Heart left ventricle (tissue), 13 donors: Measurements from ENCODE around the gene KCNAB1.
"Not testable (repeated sequence)": the region's sequence is repeated elsewhere in the genome, so short reads cannot be mapped to it uniquely, and the experiment has no call there.

ENCODE experiments used
- POLR2A ChIP-seq, 2 donors: fragments of 450-650 bp; IDR thresholded peaks; one replicate each; pipeline ENCODE4 v1.6.1; 2017; ENCODE audit warnings: antibody characterized with exemption in 2 of 2, mild to moderate bottlenecking in 2 of 2, moderate library complexity in 2 of 2
- TF ChIP-seq, protein P1 (sequence below), 12 donors: fragments of 200-600 bp; sonication (generic) in 4 of 12; IDR thresholded peaks; one replicate each; pipeline versions ENCODE4 v1.5.0 to v1.8.0; 2018 to 2022; ENCODE audit warnings: antibody characterized with exemption in 12 of 12, mild to moderate bottlenecking in 5 of 12
- donor health status: ischemic (EF 13 %, LVEDD 7.1; RV severe dilation, severe dysfunction).
- donor health status: DM: no; HTN: yes; CAD: no.
- donor health status: DM: no; HTN: no; CAD: no.
- donor health status: ischemic (EF 25% LVEDD 6.9; RV normal size, moderate dysfunction).
- donor health status: ischemic (EF 25% LVEDD 5.7; RV mildly dilated, moderate dysfunction).
- donor health status: ischemic (EF 35%, LVEDD 5.7; RV mildly dilated, moderate dysfunction).
- donor health status: nonischemic (EF 11% LVEDD 7.7; RV severe dilation, severe dysfunction).
- donor health status: DM: yes; HTN: yes; CAD: no.
- donor health status: PGD.
- donor health status: ischemic (EF 29% LVEDD 5.4; RV normal size, mild dysfunction).
- donor health status: nonischemic (EF 23%, LVEDD 6.1; RV moderate dilation, normal function).

DNA sequence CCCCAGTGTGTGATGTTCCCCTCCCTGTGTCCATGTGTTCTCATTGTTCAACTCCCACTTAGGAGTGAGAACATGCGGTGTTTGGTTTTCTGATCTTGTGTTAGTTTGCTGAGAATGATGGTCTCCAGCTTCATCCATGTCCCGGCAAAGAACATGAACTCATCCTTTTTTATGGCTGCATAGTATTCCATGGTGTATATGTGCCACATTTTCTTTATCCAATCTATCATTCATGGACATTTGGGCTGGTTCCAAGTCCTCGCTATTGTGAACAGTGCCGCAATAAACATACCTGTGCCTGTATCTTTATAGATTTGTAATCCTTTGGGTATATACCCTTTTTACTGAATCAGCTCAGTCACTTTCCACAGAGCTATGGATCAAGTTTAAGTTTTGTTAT is 24.7 kb upstream of the KCNAB1 start:
- TF ChIP-seq, protein P1, sequence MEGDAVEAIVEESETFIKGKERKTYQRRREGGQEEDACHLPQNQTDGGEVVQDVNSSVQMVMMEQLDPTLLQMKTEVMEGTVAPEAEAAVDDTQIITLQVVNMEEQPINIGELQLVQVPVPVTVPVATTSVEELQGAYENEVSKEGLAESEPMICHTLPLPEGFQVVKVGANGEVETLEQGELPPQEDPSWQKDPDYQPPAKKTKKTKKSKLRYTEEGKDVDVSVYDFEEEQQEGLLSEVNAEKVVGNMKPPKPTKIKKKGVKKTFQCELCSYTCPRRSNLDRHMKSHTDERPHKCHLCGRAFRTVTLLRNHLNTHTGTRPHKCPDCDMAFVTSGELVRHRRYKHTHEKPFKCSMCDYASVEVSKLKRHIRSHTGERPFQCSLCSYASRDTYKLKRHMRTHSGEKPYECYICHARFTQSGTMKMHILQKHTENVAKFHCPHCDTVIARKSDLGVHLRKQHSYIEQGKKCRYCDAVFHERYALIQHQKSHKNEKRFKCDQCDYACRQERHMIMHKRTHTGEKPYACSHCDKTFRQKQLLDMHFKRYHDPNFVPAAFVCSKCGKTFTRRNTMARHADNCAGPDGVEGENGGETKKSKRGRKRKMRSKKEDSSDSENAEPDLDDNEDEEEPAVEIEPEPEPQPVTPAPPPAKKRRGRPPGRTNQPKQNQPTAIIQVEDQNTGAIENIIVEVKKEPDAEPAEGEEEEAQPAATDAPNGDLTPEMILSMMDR (IDR thresholded peaks at IDR 0.05) = not testable (repeated sequence)
- TF ChIP-seq POLR2A (IDR thresholded peaks at IDR 0.05) = not testable (repeated sequence)
